GM21447 (cell line): ENCODE results near the gene CLMP.

Experiments
- ATAC-seq: cut with Tn5 transposase; IDR thresholded peaks from one replicate; pipeline ENCODE4 v1.9.1; 2021; ENCODE audit not compliant: unreplicated experiment

CLMP gene

GRCh38 chr11:123191939-123192338 is 3.1 kb downstream of the CLMP start:
- no peak for ATAC-seq

GRCh38 chr11:123190518-123190917 is 4.5 kb downstream of the CLMP start:
- ATAC-seq = no peak

GRCh38 chr11:123188508-123189165 is 6.4 kb downstream of the CLMP start:
- no peak for ATAC-seq

GRCh38 chr11:123187665-123188507 is 7.2 kb downstream of the CLMP start:
- ATAC-seq = no peak

- no peak for ATAC-seq
These were observed 7.8 kb downstream of the CLMP start for GRCh38 chr11:123187248-123187647.

- no peak for ATAC-seq
These were observed 8.8 kb downstream of the CLMP start for GRCh38 chr11:123186286-123186685.

- no peak for ATAC-seq
These were observed 9.7 kb downstream of the CLMP start for GRCh38 chr11:123185326-123185725.

- no peak for ATAC-seq
These were observed 10.5 kb downstream of the CLMP start for GRCh38 chr11:123184531-123184930.

- no peak for ATAC-seq
These were observed 11.5 kb downstream of the CLMP start for GRCh38 chr11:123183391-123184099.

GRCh38 chr11:123181767-123182500 is 13.1 kb downstream of the CLMP start:
- no peak for ATAC-seq

- ATAC-seq = no peak
These were observed 14.0 kb downstream of the CLMP start for GRCh38 chr11:123181075-123181474.

- ATAC-seq = no peak
These were observed 14.5 kb downstream of the CLMP start for GRCh38 chr11:123180574-123180973.

GRCh38 chr11:123180166-123180565 is 14.9 kb downstream of the CLMP start:
- no peak for ATAC-seq

GRCh38 chr11:123179586-123179985 is 15.5 kb downstream of the CLMP start:
- no peak for ATAC-seq

GRCh38 chr11:123178186-123178585 is 16.9 kb downstream of the CLMP start:
- ATAC-seq = no peak

GRCh38 chr11:123176785-123177184 is 18.3 kb downstream of the CLMP start:
- no peak for ATAC-seq

GRCh38 chr11:123174196-123175183 is 20.6 kb downstream of the CLMP start:
- ATAC-seq = no peak

- no peak for ATAC-seq
These were observed 21.2 kb downstream of the CLMP start for GRCh38 chr11:123173856-123174186.

GRCh38 chr11:123173040-123173855 is 21.8 kb downstream of the CLMP start:
- no peak for ATAC-seq
